ENCODE data around the gene COG5. TPM values are rescaled to one million over a fixed set of nuclear protein-coding genes. Genes with fewer than 3 reads are reported as not detected.

Gene COG5
- total RNA-seq, 1 donor from 2014 or later, result 55.2 TPM

DNA sequence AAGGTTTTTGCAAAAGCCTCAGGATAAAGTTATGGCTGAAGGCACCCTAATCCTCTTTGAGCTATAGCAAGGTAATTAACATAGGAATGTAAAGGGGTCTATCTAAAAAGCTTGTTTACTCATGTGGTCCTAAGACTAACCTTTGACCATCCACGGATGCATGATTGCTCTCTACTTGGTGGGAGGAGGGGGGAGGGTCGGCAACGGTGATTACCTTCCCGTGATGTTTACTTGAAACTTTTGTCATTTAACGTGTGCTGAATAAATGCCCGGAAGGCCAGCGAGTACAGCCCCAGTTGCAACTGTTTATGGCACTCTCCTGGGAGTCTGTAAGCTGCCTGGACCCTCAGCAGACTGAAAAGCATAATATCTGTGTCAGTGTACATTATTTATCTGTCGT is 172.8 kb downstream of the COG5 start:
- no peaks in the 10 kb centered on the region for H3K36me3 ChIP-seq

DNA sequence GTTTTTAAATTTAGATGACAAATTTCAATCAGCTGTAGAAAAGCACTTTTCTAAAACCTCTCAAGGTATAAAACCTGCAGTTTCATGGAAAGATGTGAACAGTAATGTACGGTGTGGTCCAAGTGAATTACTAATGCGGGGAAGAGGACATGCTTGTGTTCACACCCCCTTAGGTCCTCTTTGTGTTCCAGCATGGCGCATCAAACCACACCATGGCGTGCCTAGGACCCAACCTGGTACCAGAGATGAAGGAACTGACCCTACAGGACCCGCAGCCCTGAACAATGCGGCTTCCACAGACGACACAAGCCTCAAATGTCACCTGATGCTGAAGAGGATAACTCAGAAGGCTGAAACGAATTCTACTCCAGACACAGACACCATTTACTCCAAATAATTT is 175.1 kb downstream of the COG5 start:
- intact Hi-C loops (cut with DNase I), result no loop called here
- TF ChIP-seq POLR2A (IDR thresholded peaks at IDR 0.05), result no peak
- TF ChIP-seq, protein P1, sequence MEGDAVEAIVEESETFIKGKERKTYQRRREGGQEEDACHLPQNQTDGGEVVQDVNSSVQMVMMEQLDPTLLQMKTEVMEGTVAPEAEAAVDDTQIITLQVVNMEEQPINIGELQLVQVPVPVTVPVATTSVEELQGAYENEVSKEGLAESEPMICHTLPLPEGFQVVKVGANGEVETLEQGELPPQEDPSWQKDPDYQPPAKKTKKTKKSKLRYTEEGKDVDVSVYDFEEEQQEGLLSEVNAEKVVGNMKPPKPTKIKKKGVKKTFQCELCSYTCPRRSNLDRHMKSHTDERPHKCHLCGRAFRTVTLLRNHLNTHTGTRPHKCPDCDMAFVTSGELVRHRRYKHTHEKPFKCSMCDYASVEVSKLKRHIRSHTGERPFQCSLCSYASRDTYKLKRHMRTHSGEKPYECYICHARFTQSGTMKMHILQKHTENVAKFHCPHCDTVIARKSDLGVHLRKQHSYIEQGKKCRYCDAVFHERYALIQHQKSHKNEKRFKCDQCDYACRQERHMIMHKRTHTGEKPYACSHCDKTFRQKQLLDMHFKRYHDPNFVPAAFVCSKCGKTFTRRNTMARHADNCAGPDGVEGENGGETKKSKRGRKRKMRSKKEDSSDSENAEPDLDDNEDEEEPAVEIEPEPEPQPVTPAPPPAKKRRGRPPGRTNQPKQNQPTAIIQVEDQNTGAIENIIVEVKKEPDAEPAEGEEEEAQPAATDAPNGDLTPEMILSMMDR (IDR thresholded peaks at IDR 0.05), result no peak
- no peak for TF ChIP-seq POLR2AphosphoS5 (IDR thresholded peaks at IDR 0.05; ENCODE audit: insufficient read depth in 1 of 2, low read depth in 1 of 2)
- H3K9me3 ChIP-seq, result no peaks in the 10 kb centered on the region
- H3K4me3 ChIP-seq, result no peak overlapping the region
- no peaks in the 10 kb centered on the region for H3K36me3 ChIP-seq
- H3K27me3 ChIP-seq, result no peaks in the 10 kb centered on the region
- no peak for DNase-seq (ENCODE audit: extremely low spot score in 2 of 2)
- peak overlapping the region; percentile 71 for H3K27ac ChIP-seq
- peaks cover 33% of the 10 kb centered on the region for H3K4me1 ChIP-seq

More for the DNA sequence above, 172.8 kb downstream of the COG5 start:
- no peak for DNase-seq (ENCODE audit: extremely low spot score in 2 of 2)
- Histone ChIP-seq H3K27ac (peak overlapping the region; percentile 71), H3K4me1 (peaks cover 36% of the 10 kb centered on the region), H3K9me3 (no peaks in the 10 kb centered on the region), H3K4me3 (no peak overlapping the region), H3K27me3 (no peaks in the 10 kb centered on the region)
- intact Hi-C loops (cut with DNase I), result no loop called here
- TF ChIP-seq POLR2A (IDR thresholded peaks at IDR 0.05), result no peak
- no peak for TF ChIP-seq POLR2AphosphoS5 (IDR thresholded peaks at IDR 0.05; ENCODE audit: insufficient read depth in 1 of 2, low read depth in 1 of 2)
- TF ChIP-seq, protein P1 (IDR thresholded peaks at IDR 0.05), result no peak

DNA sequence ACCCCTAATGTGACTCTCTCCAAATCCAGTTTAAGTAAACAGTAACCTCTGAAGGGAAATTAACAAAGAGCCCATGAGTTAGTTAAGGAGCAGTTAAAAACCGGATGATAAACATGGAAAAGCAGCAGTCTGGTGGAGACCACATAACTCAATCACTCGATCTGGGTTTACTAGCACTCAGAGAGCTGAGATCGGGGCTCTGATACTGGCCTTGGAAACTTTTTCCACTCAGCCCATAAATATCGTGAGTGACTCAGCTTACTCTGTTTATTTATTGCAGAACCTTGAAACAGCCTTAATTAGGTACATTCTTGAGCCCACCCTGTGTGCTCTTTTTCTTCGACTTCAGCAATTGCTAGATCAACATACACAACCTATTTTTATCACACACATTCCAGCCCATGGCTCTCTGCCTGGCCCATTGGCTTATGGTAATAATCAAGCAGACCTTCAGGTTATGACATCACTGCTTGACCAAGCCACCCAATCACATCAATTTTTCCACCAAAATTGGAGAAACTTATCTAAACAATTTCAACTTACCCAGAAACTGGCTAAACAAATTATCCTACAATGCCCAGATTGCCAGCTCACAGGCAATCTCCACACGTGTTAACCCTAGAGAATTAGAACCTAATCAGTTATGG is 176.0 kb downstream of the COG5 start:
- peak overlapping the region; percentile 71 for H3K27ac ChIP-seq

DNA sequence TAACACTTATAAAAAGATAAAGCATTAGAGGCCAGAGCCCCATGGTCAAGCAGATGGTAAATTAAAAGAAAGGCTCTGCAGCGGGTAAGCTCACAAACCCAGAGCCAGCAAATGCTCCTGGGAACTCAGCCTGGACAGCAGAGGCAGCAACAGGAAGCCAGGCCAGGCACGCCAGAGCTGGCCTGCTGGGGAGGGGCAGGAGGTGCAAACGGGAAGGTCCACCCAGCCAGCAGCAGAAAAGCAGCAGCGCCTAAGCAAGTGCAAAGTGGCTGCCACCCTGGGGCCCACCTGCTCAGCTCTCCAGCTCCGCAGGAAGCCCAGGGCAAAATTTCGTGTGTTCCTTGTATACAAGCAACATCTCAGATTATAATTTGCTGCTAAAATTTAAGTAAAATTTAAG is 176.6 kb downstream of the COG5 start:
- H3K27ac ChIP-seq, result peak overlapping the region; percentile 71
- no peak overlapping the region for H3K4me3 ChIP-seq
- H3K4me1 ChIP-seq, result peaks cover 22% of the 10 kb centered on the region
- no peaks in the 10 kb centered on the region for H3K9me3 ChIP-seq
- no peaks in the 10 kb centered on the region for H3K27me3 ChIP-seq
- DNase-seq (ENCODE audit: extremely low spot score in 2 of 2), result no peak
- intact Hi-C loops (cut with DNase I), result no loop called here
- TF ChIP-seq POLR2AphosphoS5 (IDR thresholded peaks at IDR 0.05; ENCODE audit: insufficient read depth in 1 of 2, low read depth in 1 of 2), result peak in 1 of 2 donors; percentile 62
- TF ChIP-seq POLR2A (IDR thresholded peaks at IDR 0.05), result no peak
- no peaks in the 10 kb centered on the region for H3K36me3 ChIP-seq

More for the DNA sequence above, 176.0 kb downstream of the COG5 start:
- Histone ChIP-seq H3K4me1 (peaks cover 26% of the 10 kb centered on the region), H3K36me3 (no peaks in the 10 kb centered on the region), H3K4me3 (no peak overlapping the region), H3K27me3 (no peaks in the 10 kb centered on the region), H3K9me3 (no peaks in the 10 kb centered on the region)
- TF ChIP-seq POLR2AphosphoS5 (IDR thresholded peaks at IDR 0.05; ENCODE audit: insufficient read depth in 1 of 2, low read depth in 1 of 2) (peak in 1 of 2 donors; percentile 30), POLR2A (IDR thresholded peaks at IDR 0.05) (no peak)
- TF ChIP-seq, protein P1 (IDR thresholded peaks at IDR 0.05), result no peak
- intact Hi-C loops (cut with DNase I), result no loop called here
- no peak for DNase-seq (ENCODE audit: extremely low spot score in 2 of 2)

DNA sequence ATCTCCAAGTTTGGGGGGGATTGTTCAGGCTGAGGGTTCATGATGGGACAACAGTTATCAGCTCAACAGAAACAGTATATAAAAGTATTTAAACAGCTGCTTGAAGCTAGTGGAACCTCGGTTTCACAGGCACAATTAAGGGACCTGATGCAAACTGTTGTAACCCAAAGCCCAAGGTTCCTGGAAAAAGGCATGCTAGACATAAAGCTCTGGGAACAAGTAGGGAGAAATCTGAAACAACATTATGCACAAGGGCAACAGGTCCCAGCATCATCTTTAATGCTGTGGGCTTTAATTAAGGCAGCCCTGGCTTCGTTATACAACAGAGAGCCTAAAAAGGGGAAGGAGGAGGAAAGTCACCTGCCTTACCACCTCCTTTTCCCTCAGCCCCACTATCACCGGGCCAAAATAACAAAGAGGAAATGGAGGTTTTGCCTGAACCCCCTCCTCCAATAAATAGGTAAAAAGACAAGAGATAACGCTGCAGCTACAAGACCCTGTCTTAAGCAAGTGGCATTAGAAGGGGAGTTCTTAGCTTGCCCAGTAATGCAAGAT is 177.1 kb downstream of the COG5 start:
- H3K27ac ChIP-seq, result peak overlapping the region; percentile 71

More for the DNA sequence above, 177.1 kb downstream of the COG5 start:
- no peak for DNase-seq (ENCODE audit: extremely low spot score in 2 of 2)
- Histone ChIP-seq H3K36me3 (no peaks in the 10 kb centered on the region), H3K9me3 (no peaks in the 10 kb centered on the region), H3K4me1 (peaks cover 17% of the 10 kb centered on the region), H3K27me3 (no peaks in the 10 kb centered on the region), H3K4me3 (no peak overlapping the region)
- intact Hi-C loops (cut with DNase I), result no loop called here
- TF ChIP-seq POLR2AphosphoS5 (IDR thresholded peaks at IDR 0.05; ENCODE audit: insufficient read depth in 1 of 2, low read depth in 1 of 2) (no peak), POLR2A (IDR thresholded peaks at IDR 0.05) (no peak)
- TF ChIP-seq, protein P1 (IDR thresholded peaks at IDR 0.05), result no peak
